C4-2B (cell line): ENCODE data around the gene NFU1.

ENCODE experiments used
- ZFX ChIP-seq: fragments of 450-650 bp; IDR thresholded peaks from 2 replicates; pipeline ENCODE4 v1.6.1; 2017
- TF ChIP-seq, protein P1 (sequence below): fragments of 450-650 bp; conservative IDR thresholded peaks from 2 replicates; pipeline ENCODE4 v1.5.1; 2017; ENCODE audit warnings: mild to moderate bottlenecking

DNA sequence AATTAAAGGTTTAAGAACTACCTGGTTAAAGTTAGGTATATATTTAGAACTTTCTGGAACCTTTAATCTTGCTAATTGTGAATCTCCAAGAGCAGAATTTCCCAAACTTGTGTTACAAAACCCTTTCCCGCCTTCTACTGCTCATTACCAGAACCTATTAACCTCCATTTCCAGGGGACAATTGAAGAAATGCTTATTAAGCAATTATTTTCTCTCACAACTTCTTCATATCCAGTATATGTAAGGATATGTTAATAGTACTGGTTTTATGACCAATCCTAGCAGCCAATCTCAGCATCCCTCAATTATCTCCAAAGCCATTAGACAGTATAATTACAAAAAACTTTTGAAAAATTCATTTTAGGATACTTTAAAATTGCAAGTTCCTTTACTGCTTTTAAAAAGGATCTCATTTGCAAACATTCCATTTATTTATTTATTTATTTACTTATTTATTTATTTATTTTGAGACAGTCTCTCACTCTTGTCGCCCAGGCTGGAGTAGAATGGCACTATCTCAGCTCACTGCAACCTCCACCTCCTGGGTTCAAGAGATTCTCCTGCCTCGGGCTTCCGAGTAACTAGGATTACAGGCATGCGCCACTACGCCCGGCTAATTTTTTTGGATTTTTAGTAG is 53.9 kb downstream of the NFU1 start:
- TF ChIP-seq, protein P1, sequence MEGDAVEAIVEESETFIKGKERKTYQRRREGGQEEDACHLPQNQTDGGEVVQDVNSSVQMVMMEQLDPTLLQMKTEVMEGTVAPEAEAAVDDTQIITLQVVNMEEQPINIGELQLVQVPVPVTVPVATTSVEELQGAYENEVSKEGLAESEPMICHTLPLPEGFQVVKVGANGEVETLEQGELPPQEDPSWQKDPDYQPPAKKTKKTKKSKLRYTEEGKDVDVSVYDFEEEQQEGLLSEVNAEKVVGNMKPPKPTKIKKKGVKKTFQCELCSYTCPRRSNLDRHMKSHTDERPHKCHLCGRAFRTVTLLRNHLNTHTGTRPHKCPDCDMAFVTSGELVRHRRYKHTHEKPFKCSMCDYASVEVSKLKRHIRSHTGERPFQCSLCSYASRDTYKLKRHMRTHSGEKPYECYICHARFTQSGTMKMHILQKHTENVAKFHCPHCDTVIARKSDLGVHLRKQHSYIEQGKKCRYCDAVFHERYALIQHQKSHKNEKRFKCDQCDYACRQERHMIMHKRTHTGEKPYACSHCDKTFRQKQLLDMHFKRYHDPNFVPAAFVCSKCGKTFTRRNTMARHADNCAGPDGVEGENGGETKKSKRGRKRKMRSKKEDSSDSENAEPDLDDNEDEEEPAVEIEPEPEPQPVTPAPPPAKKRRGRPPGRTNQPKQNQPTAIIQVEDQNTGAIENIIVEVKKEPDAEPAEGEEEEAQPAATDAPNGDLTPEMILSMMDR = no peak
- no peak for TF ChIP-seq ZFX
